Astrocyte (in vitro differentiated cells and primary cell): ENCODE results near the gene WDR33. TPM values are rescaled to one million over a fixed set of nuclear protein-coding genes. Genes with fewer than 3 reads are reported as not detected.
A peak's percentile ranks its signal among the peaks of the same experiment; 100 is the strongest.
"Not testable (repeated sequence)": the region's sequence is repeated elsewhere in the genome, so short reads cannot be mapped to it uniquely, and the experiment has no call there.

Source experiments
- DNase-seq: peaks from one replicate; pipeline ENCODE4 v3.0.0-alpha.2; 2010; ENCODE audit warnings: low read depth
- FAIRE-seq: peaks from 2 replicates; lab custom pipeline; 2011; peaks lifted over from hg19 to GRCh38; lab: Jason Lieb, UNC
- H2AFZ ChIP-seq: 2 replicates; pipeline ENCODE4 v1.6.0; 2012; ENCODE audit warnings: low read depth, low read length, inconsistent platforms
- H3K27ac ChIP-seq: 2 replicates; pipeline ENCODE4 v1.5.1; 2011; ENCODE audit warnings: low read depth, low read length, inconsistent platforms
- H3K27me3 ChIP-seq: 2 replicates; pipeline ENCODE4 v1.6.0; 2011; ENCODE audit warnings: low read length, inconsistent platforms; ENCODE audit not compliant: insufficient read depth
- H3K36me3 ChIP-seq: 2 replicates; pipeline ENCODE4 v1.5.1; 2011; ENCODE audit warnings: low read length, inconsistent platforms; ENCODE audit not compliant: insufficient read depth
- H3K4me1 ChIP-seq: 2 replicates; pipeline ENCODE4 v1.5.1; 2011; ENCODE audit warnings: low read length, inconsistent platforms; ENCODE audit not compliant: insufficient read depth
- H3K4me2 ChIP-seq: 2 replicates; pipeline ENCODE4 v1.6.0; 2012; ENCODE audit warnings: low read length, inconsistent platforms
- H3K4me3 ChIP-seq: 2 replicates; pipeline ENCODE4 v1.5.1; 2011; ENCODE audit warnings: low read depth, mild to moderate bottlenecking, low read length, inconsistent platforms; ENCODE audit not compliant: insufficient read depth
- H3K79me2 ChIP-seq: 2 replicates; pipeline ENCODE4 v1.6.0; 2012; ENCODE audit warnings: mild to moderate bottlenecking, low read length, inconsistent platforms; ENCODE audit not compliant: insufficient read depth
- H3K9ac ChIP-seq: 2 replicates; pipeline ENCODE4 v1.6.0; 2012; ENCODE audit warnings: mild to moderate bottlenecking, low read length, inconsistent platforms
- H3K9me3 ChIP-seq: 2 replicates; pipeline ENCODE4 v1.5.1; 2012; ENCODE audit warnings: low read depth, mild to moderate bottlenecking, low read length, inconsistent platforms; ENCODE audit not compliant: insufficient read depth
- H4K20me1 ChIP-seq: 2 replicates; pipeline ENCODE4 v1.6.0; 2012; ENCODE audit warnings: low read length, inconsistent platforms; ENCODE audit not compliant: insufficient read depth
- H3K27ac Mint-ChIP-seq: one replicate; pipeline ENCODE4 v1.8.0; 2021; ENCODE audit warnings: mild to moderate bottlenecking, mixed read lengths; ENCODE audit not compliant: unreplicated experiment
- H3K27me3 Mint-ChIP-seq: one replicate; pipeline ENCODE4 v1.8.0; 2021; ENCODE audit warnings: low read depth, mixed read lengths; ENCODE audit not compliant: unreplicated experiment
- H3K36me3 Mint-ChIP-seq: one replicate; pipeline ENCODE4 v1.8.0; 2021; ENCODE audit warnings: low read depth, mixed read lengths; ENCODE audit not compliant: unreplicated experiment
- H3K4me1 Mint-ChIP-seq: one replicate; pipeline ENCODE4 v1.8.0; 2021; ENCODE audit warnings: low read depth, mixed read lengths; ENCODE audit not compliant: unreplicated experiment
- H3K4me3 Mint-ChIP-seq: one replicate; pipeline ENCODE4 v1.8.0; 2021; ENCODE audit warnings: mild to moderate bottlenecking, moderate library complexity, mixed read lengths; ENCODE audit not compliant: unreplicated experiment
- H3K9me3 Mint-ChIP-seq: one replicate; pipeline ENCODE4 v1.8.0; 2021; ENCODE audit warnings: mild to moderate bottlenecking, mixed read lengths; ENCODE audit not compliant: unreplicated experiment
- EZH2 ChIP-seq: IDR thresholded peaks from 2 replicates; pipeline ENCODE4 v1.6.1; 2012; ENCODE audit warnings: mild to moderate bottlenecking, low read length, inconsistent platforms; ENCODE audit not compliant: insufficient read depth
- total RNA-seq: library from RNA; stranded (reverse); gene quantifications from 2 replicates; pipeline ENCODE4 v1.2.1, GENCODE V29; 2021
- TF ChIP-seq, protein P1 (sequence below): IDR thresholded peaks from 2 replicates; pipeline ENCODE4 v1.5.1; 2011; ENCODE audit warnings: low read depth, mild to moderate bottlenecking, inconsistent platforms, low read length, moderate library complexity; ENCODE audit not compliant: insufficient read depth

WDR33 gene
- total RNA-seq, 1 donor from 2014 or later, result 40.9 TPM

DNA sequence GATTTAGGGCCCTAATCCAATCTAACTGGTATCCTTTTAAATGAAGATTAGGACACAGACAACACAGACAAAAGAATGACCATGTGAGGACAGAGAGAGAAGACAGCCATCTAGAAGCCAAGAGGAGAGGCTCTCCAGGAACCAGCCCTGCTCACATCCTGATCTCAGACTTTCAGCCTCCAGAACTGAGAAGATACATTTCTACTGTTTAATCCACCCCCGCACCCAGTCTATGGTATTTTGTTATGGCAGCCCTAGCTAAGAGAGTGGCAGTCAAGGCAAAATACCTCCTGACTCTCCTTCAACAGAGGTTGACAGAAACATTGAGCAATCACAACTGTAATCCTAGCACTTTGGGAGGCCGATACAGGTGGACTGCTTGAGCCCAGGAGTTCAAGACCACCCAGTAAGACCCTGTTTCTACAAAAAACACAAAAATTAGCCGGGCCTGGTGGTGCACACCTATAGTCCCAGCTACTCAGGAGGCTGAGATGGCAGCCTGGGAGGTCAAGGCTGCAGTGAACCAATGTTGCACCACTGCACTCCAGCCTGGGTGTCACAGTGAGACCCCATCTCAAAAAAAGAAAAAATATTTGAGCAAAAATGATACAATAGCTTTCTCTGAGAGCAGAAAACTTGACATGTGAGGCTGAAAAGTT, 34.7 kb downstream of the WDR33 start:
- no peak overlapping the region for H3K9ac ChIP-seq
- peaks cover 11% of the 10 kb centered on the region for H3K4me1 Mint-ChIP-seq
- H3K79me2 ChIP-seq, result peaks cover 94% of the 10 kb centered on the region
- H3K4me3 Mint-ChIP-seq, result no peak overlapping the region
- no peaks in the 10 kb centered on the region for H3K27me3 ChIP-seq
- TF ChIP-seq, protein P1, sequence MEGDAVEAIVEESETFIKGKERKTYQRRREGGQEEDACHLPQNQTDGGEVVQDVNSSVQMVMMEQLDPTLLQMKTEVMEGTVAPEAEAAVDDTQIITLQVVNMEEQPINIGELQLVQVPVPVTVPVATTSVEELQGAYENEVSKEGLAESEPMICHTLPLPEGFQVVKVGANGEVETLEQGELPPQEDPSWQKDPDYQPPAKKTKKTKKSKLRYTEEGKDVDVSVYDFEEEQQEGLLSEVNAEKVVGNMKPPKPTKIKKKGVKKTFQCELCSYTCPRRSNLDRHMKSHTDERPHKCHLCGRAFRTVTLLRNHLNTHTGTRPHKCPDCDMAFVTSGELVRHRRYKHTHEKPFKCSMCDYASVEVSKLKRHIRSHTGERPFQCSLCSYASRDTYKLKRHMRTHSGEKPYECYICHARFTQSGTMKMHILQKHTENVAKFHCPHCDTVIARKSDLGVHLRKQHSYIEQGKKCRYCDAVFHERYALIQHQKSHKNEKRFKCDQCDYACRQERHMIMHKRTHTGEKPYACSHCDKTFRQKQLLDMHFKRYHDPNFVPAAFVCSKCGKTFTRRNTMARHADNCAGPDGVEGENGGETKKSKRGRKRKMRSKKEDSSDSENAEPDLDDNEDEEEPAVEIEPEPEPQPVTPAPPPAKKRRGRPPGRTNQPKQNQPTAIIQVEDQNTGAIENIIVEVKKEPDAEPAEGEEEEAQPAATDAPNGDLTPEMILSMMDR, result no peak
- TF ChIP-seq EZH2, result no peak
- no peaks in the 10 kb centered on the region for H3K36me3 ChIP-seq
- H2AFZ ChIP-seq, result no peak overlapping the region
- H3K4me3 ChIP-seq, result no peak overlapping the region
- peak overlapping the region; percentile 9 for H3K27ac Mint-ChIP-seq
- no peaks in the 10 kb centered on the region for H3K9me3 Mint-ChIP-seq
- no peak overlapping the region for H3K27ac ChIP-seq
- DNase-seq (peak; percentile 1), FAIRE-seq (no peak)
- no peaks in the 10 kb centered on the region for H3K9me3 ChIP-seq
- no peaks in the 10 kb centered on the region for H3K27me3 Mint-ChIP-seq
- H4K20me1 ChIP-seq, result peaks cover 65% of the 10 kb centered on the region
- peaks cover 7% of the 10 kb centered on the region for H3K4me1 ChIP-seq
- H3K36me3 Mint-ChIP-seq, result peaks cover 3% of the 10 kb centered on the region
- no peak overlapping the region for H3K4me2 ChIP-seq

DNA sequence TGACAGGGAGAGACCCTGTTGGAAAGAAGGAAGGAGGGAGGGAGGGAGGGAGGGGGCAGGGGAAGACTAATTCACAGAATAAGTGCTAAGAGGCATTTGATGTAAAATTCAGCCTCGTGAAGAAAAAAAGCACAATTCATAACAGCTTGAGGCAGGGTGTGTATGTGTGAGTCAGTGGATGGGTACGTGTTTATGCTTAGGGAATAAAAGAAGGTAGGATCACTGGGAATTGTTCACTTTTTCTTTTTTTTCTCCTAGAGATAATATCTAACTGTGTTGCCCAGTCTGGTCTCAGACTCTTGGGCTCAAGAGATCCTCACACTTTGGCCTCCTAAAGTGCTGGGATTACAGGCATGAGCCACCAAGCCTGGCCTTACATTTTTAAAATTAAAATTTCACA, 39.2 kb downstream of the WDR33 start:
- no peaks in the 10 kb centered on the region for H3K27me3 ChIP-seq
- FAIRE-seq (no peak), DNase-seq (peak; percentile 88)
- H3K9me3 ChIP-seq, result no peaks in the 10 kb centered on the region
- Mint-ChIP-seq H3K27me3 (no peaks in the 10 kb centered on the region), H3K36me3 (peaks cover 3% of the 10 kb centered on the region), H3K9me3 (no peaks in the 10 kb centered on the region), H3K4me3 (no peak overlapping the region), H3K4me1 (peaks cover 19% of the 10 kb centered on the region), H3K27ac (no peak overlapping the region)
- peak overlapping the region; percentile 53 for H3K9ac ChIP-seq
- no peak overlapping the region for H3K4me3 ChIP-seq
- H2AFZ ChIP-seq, result no peak overlapping the region
- no peak for TF ChIP-seq EZH2
- TF ChIP-seq, protein P1, result no peak
- peaks cover 3% of the 10 kb centered on the region for H3K36me3 ChIP-seq
- H4K20me1 ChIP-seq, result peaks cover 41% of the 10 kb centered on the region
- peaks cover 13% of the 10 kb centered on the region for H3K4me1 ChIP-seq
- H3K79me2 ChIP-seq, result peaks cover 64% of the 10 kb centered on the region
- peak overlapping the region; percentile 81 for H3K27ac ChIP-seq
- peak overlapping the region; percentile 53 for H3K4me2 ChIP-seq

DNA sequence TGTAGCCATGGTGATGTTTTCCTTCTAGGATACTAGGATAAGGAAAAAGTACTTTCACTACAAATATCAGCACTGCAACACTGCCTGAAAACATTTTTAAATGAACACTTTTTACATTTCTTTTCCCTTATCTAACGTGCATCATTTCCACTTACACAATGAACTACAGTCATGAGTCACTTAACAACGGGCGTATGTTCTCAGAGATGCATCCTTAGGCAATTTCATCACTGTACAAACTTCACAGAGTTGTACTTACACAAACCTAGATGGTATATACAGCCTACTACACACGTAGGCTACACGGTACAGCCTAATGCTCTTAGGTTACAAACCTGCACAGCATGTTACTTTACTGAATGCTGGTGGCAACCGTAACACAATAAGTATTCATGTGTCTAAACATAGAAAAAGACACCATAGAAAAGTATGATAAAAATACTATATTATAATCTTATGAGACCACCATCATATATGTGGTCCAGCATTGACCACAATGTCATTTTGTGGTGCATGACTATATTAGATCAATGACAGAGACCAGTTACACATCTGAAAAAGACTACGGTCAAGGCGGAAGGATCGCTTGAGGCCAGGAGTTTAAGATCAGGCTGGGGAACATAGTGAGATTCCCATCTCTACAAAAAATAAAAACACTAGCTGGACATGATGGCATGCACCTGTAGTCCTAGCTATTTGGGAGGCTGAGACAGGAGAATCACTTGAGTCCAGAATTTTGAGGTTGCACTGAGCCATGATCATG, 39.8 kb downstream of the WDR33 start:
- Histone ChIP-seq H2AFZ (no peak overlapping the region), H3K4me3 (no peak overlapping the region), H3K9ac (peak overlapping the region; percentile 53), H4K20me1 (peaks cover 35% of the 10 kb centered on the region), H3K9me3 (no peaks in the 10 kb centered on the region), H3K27ac (peak overlapping the region; percentile 81), H3K4me2 (peak overlapping the region; percentile 53), H3K36me3 (peaks cover 8% of the 10 kb centered on the region), H3K79me2 (peaks cover 61% of the 10 kb centered on the region), H3K27me3 (no peaks in the 10 kb centered on the region), H3K4me1 (peaks cover 13% of the 10 kb centered on the region)
- H3K36me3 Mint-ChIP-seq, result peaks cover 3% of the 10 kb centered on the region
- TF ChIP-seq EZH2, result no peak
- TF ChIP-seq, protein P1, result no peak
- DNase-seq (peak; percentile 95), FAIRE-seq (peak; percentile 54)
- no peaks in the 10 kb centered on the region for H3K9me3 Mint-ChIP-seq
- H3K4me1 Mint-ChIP-seq, result peaks cover 16% of the 10 kb centered on the region
- no peaks in the 10 kb centered on the region for H3K27me3 Mint-ChIP-seq
- no peak overlapping the region for H3K4me3 Mint-ChIP-seq
- H3K27ac Mint-ChIP-seq, result no peak overlapping the region

DNA sequence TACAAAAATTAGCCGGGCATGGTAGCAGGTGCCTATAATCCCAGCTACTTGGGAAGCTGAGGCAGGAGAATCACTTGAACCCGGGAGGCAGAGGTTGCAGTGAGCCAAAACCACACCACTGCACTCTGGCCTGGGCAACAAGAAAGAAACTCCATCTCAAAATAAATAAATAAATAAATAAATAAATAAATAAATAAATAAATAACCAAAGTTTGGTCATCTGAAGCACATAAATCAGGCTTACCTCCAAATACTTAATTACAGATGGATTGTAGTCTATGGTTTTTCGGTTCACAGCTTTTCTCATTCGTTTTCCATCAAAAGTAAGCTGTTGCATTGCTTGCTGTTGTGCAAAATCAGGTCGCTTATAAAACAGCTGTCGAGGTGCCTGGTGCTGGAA, 40.4 kb downstream of the WDR33 start:
- H3K9ac ChIP-seq, H3K4me3 Mint-ChIP-seq, H3K9me3 ChIP-seq, H2AFZ ChIP-seq, FAIRE-seq, H3K27me3 Mint-ChIP-seq, H3K36me3 ChIP-seq, DNase-seq, H3K27ac Mint-ChIP-seq, H3K36me3 Mint-ChIP-seq, H3K4me3 ChIP-seq, H3K27me3 ChIP-seq, H3K9me3 Mint-ChIP-seq: not testable (repeated sequence)
- H3K4me1 ChIP-seq, result peaks cover 13% of the 10 kb centered on the region
- H3K4me1 Mint-ChIP-seq, result peaks cover 12% of the 10 kb centered on the region
- peaks cover 29% of the 10 kb centered on the region for H4K20me1 ChIP-seq
- H3K27ac ChIP-seq, result peak overlapping the region; percentile 81
- H3K79me2 ChIP-seq, result peaks cover 55% of the 10 kb centered on the region
- peak overlapping the region; percentile 53 for H3K4me2 ChIP-seq
